22Rv1 (cell line): ENCODE measurements around the gene FAM149B1.

Experiments
- ZFX ChIP-seq: fragments of 450-650 bp; IDR thresholded peaks from 2 replicates; pipeline ENCODE4 v1.6.1; 2017; ENCODE audit warnings: antibody characterized with exemption, borderline replicate concordance
- TF ChIP-seq, protein P1 (sequence below): fragments of 450-650 bp; IDR thresholded peaks from 2 replicates; pipeline ENCODE4 v1.5.1; 2017; ENCODE audit warnings: mild to moderate bottlenecking

DNA sequence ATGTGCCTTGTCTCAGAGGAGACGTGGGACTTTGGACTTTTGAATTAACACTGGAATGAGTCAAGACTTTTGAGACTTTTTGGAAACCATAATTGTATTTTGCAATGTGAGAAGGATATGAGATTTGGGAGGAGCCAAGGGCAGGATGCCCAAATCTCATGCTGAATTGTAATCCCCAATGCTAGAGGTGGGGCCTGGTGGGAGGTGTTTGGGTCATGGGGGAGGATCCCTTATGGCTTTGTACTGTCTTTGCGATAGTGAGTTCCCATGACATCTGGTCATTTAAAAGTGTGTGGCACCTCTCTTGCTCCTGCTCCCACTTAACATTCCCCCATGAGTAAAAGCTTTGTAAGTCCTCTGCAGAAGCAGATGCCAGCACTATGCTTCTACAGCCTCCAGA lies 40.0 kb downstream of the FAM149B1 start:
- TF ChIP-seq, protein P1, sequence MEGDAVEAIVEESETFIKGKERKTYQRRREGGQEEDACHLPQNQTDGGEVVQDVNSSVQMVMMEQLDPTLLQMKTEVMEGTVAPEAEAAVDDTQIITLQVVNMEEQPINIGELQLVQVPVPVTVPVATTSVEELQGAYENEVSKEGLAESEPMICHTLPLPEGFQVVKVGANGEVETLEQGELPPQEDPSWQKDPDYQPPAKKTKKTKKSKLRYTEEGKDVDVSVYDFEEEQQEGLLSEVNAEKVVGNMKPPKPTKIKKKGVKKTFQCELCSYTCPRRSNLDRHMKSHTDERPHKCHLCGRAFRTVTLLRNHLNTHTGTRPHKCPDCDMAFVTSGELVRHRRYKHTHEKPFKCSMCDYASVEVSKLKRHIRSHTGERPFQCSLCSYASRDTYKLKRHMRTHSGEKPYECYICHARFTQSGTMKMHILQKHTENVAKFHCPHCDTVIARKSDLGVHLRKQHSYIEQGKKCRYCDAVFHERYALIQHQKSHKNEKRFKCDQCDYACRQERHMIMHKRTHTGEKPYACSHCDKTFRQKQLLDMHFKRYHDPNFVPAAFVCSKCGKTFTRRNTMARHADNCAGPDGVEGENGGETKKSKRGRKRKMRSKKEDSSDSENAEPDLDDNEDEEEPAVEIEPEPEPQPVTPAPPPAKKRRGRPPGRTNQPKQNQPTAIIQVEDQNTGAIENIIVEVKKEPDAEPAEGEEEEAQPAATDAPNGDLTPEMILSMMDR, result no peak
- no peak for TF ChIP-seq ZFX
